Natural killer cell (primary cell): ENCODE data around the gene TNFSF11. TPM values are rescaled to one million over a fixed set of nuclear protein-coding genes. Genes with fewer than 3 reads are reported as not detected.

ENCODE experiments used
- ATAC-seq, 3 donors: fragments of 150-1000 bp in 2 of 3; fragments of 200-7000 bp in 1 of 3; cut with Tn5 transposase; 1 replicate in 1 of 3; 2 replicates in 2 of 3; pipeline ENCODE4 v1.10.0; 2021; ENCODE audit warnings: mild to moderate bottlenecking in 2 of 3, moderate library complexity in 2 of 3
- DNase-seq, 2 donors: peaks; one replicate each; pipeline versions ENCODE4 v3.0.0 to v3.0.0-alpha.2; 2013 to 2021; ENCODE audit warnings: mixed read lengths in 1 of 2
- H3K27ac ChIP-seq: one replicate; pipeline ENCODE4 v1.5.1; 2013; ENCODE audit warnings: mild to moderate bottlenecking, low read length
- H3K27me3 ChIP-seq: one replicate; pipeline ENCODE4 v1.6.1; 2013; ENCODE audit warnings: low read length; ENCODE audit not compliant: control insufficient read depth, insufficient read depth
- H3K36me3 ChIP-seq: one replicate; pipeline ENCODE4 v1.6.1; 2013; ENCODE audit warnings: low read length; ENCODE audit not compliant: control insufficient read depth, insufficient read depth
- H3K4me1 ChIP-seq: one replicate; pipeline ENCODE4 v1.6.1; 2013; ENCODE audit warnings: low read length; ENCODE audit not compliant: control insufficient read depth, insufficient read depth
- H3K4me3 ChIP-seq: one replicate; pipeline ENCODE4 v1.5.1; 2013; ENCODE audit warnings: low read length
- H3K9me3 ChIP-seq: one replicate; pipeline ENCODE4 v1.6.1; 2013; ENCODE audit warnings: low read length; ENCODE audit not compliant: control insufficient read depth, insufficient read depth
- H3K27ac Mint-ChIP-seq, 2 donors: one replicate each; pipeline ENCODE4 v1.8.0; 2022; ENCODE audit warnings: mild to moderate bottlenecking in 2 of 2, mixed read lengths in 2 of 2, moderate library complexity in 1 of 2
- H3K27me3 Mint-ChIP-seq, 2 donors: one replicate each; pipeline ENCODE4 v1.8.0; 2022; ENCODE audit warnings: low read depth in 2 of 2, mixed read lengths in 2 of 2
- H3K36me3 Mint-ChIP-seq: one replicate; pipeline ENCODE4 v1.8.0; 2022; ENCODE audit warnings: mixed read lengths
- H3K4me1 Mint-ChIP-seq, 2 donors: one replicate each; pipeline ENCODE4 v1.8.0; 2022; ENCODE audit warnings: mixed read lengths in 2 of 2
- H3K4me3 Mint-ChIP-seq: one replicate; pipeline ENCODE4 v1.8.0; 2022; ENCODE audit warnings: mild to moderate bottlenecking, moderate library complexity, mixed read lengths
- H3K9me3 Mint-ChIP-seq, 2 donors: one replicate each; pipeline ENCODE4 v1.8.0; 2022; ENCODE audit warnings: mixed read lengths in 2 of 2
- CTCF ChIP-seq: fragments of 200-600 bp; IDR thresholded peaks from one replicate; pipeline ENCODE4 v1.8.0; 2022; ENCODE audit warnings: antibody characterized with exemption
- WGBS: methylation state at CpG from one replicate; pipeline ENCODE4 v1.1.7; 2013; ENCODE audit warnings: missing lambda C conversion rate; ENCODE audit not compliant: insufficient coverage; 5-methylcytosine and 5-hydroxymethylcytosine counted together
- intact Hi-C: fragments of 100-400 bp; cut with micrococcal nuclease; formaldehyde crosslinking; loops from one replicate; pipeline ENCODE4 v1.14.2; 2022
- total RNA-seq, 4 donors: library from RNA; stranded (reverse); fragments of 120-200 nt in 1 of 4; gene quantifications; one replicate each; pipeline versions ENCODE4 v1.2.3 to v1.2.4, GENCODE V29; 2013 to 2022

Gene TNFSF11
- total RNA-seq, 3 donors from 2014 or later (not counting 1 experiment from before 2014, with no cell fraction given) = 0.93 to 2.8 (median 1.0) TPM

GRCh38 chr13:42638886-42639285 is 64.9 kb downstream of the TNFSF11 start:
- H3K9me3 ChIP-seq = no peaks in the 10 kb centered on the region
- no peak overlapping the region for H3K4me3 Mint-ChIP-seq
- intact Hi-C loops = no loop called here
- no peak overlapping the region for H3K4me3 ChIP-seq
- DNase-seq (no peak), ATAC-seq (no peak)
- H3K36me3 ChIP-seq = no peaks in the 10 kb centered on the region
- H3K4me1 Mint-ChIP-seq = no peaks in the 10 kb centered on the region
- H3K36me3 Mint-ChIP-seq = no peaks in the 10 kb centered on the region
- peaks cover 0 to 6% of the 10 kb centered on the region in 2 donors for H3K27me3 Mint-ChIP-seq
- no peaks in the 10 kb centered on the region for H3K9me3 Mint-ChIP-seq
- H3K27ac ChIP-seq = no peak overlapping the region
- TF ChIP-seq CTCF = no peak
- WGBS = no CpG with 5 or more reads among the region's 1 CpG
- H3K27ac Mint-ChIP-seq = no peak overlapping the region
- no peaks in the 10 kb centered on the region for H3K27me3 ChIP-seq
- H3K4me1 ChIP-seq = no peaks in the 10 kb centered on the region

- TF ChIP-seq CTCF = no peak
- H3K27ac Mint-ChIP-seq = no peak overlapping the region
- no peak overlapping the region for H3K4me3 ChIP-seq
- H3K36me3 Mint-ChIP-seq = no peaks in the 10 kb centered on the region
- H3K27me3 ChIP-seq = no peaks in the 10 kb centered on the region
- no peaks in the 10 kb centered on the region for H3K4me1 ChIP-seq
- peaks cover 0 to 13% of the 10 kb centered on the region in 2 donors for H3K27me3 Mint-ChIP-seq
- DNase-seq (no peak), ATAC-seq (no peak)
- H3K9me3 ChIP-seq = no peaks in the 10 kb centered on the region
- no peak overlapping the region for H3K4me3 Mint-ChIP-seq
- no peaks in the 10 kb centered on the region for H3K4me1 Mint-ChIP-seq
- H3K27ac ChIP-seq = no peak overlapping the region
- 92% methylated on average over 14 of the region's 14 CpGs for WGBS
- intact Hi-C loops = no loop called here
- no peaks in the 10 kb centered on the region for H3K9me3 Mint-ChIP-seq
- no peaks in the 10 kb centered on the region for H3K36me3 ChIP-seq
These were observed 69.1 kb downstream of the TNFSF11 start for GRCh38 chr13:42643076-42643475.

- Histone ChIP-seq H3K4me1 (no peaks in the 10 kb centered on the region), H3K4me3 (no peak overlapping the region), H3K27me3 (no peaks in the 10 kb centered on the region), H3K27ac (no peak overlapping the region), H3K9me3 (no peaks in the 10 kb centered on the region), H3K36me3 (no peaks in the 10 kb centered on the region)
- H3K36me3 Mint-ChIP-seq = no peaks in the 10 kb centered on the region
- no peaks in the 10 kb centered on the region for H3K9me3 Mint-ChIP-seq
- TF ChIP-seq CTCF = no peak
- DNase-seq = no peak
- no peaks in the 10 kb centered on the region for H3K4me1 Mint-ChIP-seq
- 93% methylated on average over 3 of the region's 3 CpGs for WGBS
- peaks cover under 1 to 13% of the 10 kb centered on the region in 2 donors for H3K27me3 Mint-ChIP-seq
- ATAC-seq = no peak
- no peak overlapping the region for H3K4me3 Mint-ChIP-seq
- intact Hi-C loops = no loop called here
- no peak overlapping the region for H3K27ac Mint-ChIP-seq
These were observed 70.9 kb downstream of the TNFSF11 start for GRCh38 chr13:42644841-42645240.

- no peaks in the 10 kb centered on the region for H3K9me3 Mint-ChIP-seq
- peaks cover 4 to 13% of the 10 kb centered on the region in 2 donors for H3K27me3 Mint-ChIP-seq
- intact Hi-C loops = no loop called here
- DNase-seq (no peak), ATAC-seq (no peak)
- no peak overlapping the region for H3K4me3 ChIP-seq
- no peak overlapping the region for H3K27ac Mint-ChIP-seq
- no peaks in the 10 kb centered on the region for H3K4me1 ChIP-seq
- H3K36me3 Mint-ChIP-seq = no peaks in the 10 kb centered on the region
- no peak overlapping the region for H3K4me3 Mint-ChIP-seq
- 64% methylated on average over 1 of the region's 1 CpG for WGBS
- no peaks in the 10 kb centered on the region for H3K9me3 ChIP-seq
- H3K4me1 Mint-ChIP-seq = no peaks in the 10 kb centered on the region
- no peaks in the 10 kb centered on the region for H3K27me3 ChIP-seq
- no peak for TF ChIP-seq CTCF
- no peaks in the 10 kb centered on the region for H3K36me3 ChIP-seq
- H3K27ac ChIP-seq = no peak overlapping the region
These were observed 71.8 kb downstream of the TNFSF11 start for GRCh38 chr13:42645717-42646116.
